HG03066 (cell line): ENCODE measurements around the gene FBXW9.
"Not testable (repeated sequence)": the region's sequence is repeated elsewhere in the genome, so short reads cannot be mapped to it uniquely, and the experiment has no call there.

Source experiments
- ATAC-seq: cut with Tn5 transposase; IDR thresholded peaks from one replicate; pipeline ENCODE4 v1.9.1; 2021; ENCODE audit warnings: low read depth; ENCODE audit not compliant: unreplicated experiment

FBXW9 gene

DNA sequence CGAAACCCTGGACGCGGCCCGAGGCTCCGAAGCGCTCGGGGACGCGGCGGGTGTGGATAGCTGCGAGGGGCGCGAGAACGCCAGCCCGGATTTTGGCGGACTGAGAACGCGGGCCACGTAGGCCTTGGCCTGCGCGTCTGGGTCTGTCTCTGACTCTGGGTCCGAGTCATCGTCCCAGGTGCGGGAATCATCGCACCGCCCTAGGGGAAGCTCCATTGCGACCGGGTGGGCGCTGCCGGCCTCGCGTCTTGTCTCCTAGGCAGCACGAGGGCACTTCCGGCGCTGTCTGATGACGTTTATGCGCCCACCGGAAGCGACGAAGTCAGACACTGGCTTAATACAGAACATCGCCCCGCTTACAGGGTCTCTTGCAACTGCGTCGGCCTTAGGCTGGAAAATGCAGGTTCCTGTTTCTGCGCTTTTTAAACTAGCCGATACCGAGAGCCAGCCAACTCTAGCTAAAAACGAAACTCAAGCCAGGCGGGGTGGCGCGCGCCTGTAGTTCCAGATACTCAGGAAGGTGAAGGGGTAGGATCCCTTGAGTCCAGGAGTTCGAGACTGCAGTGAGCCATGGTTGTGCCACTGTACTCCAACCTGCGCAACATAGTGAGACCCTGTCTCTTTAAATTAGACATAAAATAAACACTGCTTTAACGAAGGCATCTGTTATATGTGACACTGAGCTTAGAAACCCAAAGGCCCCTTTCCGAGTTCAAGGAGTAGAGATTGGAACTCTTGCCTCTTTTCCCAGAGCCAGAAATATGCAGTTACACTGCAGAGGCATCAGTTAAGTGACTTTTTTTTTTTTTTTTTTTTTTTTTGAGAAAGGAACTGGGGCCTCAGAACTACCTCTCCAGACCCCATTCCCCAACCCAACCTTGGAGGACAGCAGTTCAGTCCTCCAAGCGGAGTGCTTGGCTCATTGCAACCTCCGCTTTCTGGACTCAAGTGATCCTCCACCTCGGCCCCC, at the start of gene FBXW9:
Gene FBXW9 (minus strand): TSS at position 266 of the 970 bp plus-strand sequence. CDS start 50 bp downstream, at position 216.
- peak; percentile 87 for ATAC-seq

GRCh38 chr19:12745166-12745897, 48.9 kb upstream of the FBXW9 start:
- no peak for ATAC-seq

DNA sequence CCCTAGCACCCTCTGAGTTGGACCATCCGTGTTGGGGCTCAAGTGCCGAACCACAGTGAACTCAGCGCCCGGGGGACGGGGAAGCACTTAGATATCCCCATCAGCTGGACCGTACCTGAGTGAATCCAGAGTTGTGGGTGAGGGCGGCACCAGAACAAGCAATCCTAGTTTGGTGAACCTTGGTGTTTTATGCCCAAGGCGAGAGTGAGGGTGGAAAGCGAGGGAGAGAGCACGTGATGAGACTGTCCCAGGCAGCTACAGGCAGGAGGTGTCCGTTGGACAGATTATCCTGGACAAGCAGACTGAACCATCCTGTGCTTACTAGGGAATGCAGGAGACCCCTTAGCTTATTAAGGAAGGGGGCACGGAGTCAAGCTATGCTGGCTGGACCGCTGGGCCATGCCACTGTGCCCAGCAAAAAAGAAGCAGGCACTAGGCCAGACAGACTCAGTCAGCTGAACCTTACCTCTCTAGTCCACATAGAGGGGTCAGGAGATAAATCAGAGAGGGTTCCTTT, 41.5 kb upstream of the FBXW9 start:
- no peak for ATAC-seq

DNA sequence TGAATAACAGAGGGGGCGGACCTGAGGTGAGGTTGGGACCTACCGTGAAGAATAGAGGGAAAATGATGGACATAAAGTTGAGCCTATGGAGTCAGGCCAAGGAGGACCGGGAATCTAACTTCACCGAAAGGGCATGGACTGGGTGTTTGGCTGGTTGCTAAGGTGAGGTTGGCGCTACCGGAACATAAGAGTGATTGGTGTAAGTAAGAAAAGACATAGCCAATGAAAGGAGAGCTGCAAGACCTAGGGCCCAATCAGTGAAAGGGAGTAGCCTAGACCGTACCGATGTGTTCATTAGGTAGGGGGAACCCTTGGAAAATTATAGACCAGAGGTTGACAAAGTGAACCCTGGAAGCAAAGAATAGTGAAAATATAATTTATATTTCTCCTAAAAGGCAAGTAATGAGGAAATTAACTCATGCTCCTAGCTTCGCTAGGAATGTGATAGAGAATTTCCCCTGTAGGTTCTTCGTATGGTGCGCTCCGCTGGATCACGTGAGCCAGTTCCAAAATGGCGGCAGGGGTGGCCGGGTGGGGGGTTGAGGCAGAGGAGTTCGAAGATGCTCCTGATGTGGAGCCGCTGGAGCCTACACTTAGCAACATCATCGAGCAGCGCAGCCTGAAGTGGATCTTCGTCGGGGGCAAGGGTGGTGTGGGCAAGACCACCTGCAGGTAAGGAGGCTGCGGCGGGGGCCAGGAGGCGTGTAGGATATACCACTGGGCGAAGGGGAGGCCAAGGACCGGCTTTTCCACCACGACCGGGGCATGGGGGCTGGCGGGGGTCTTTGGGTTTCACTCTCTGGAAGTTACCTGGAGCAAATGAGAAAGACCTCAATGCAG, 40.8 kb upstream of the FBXW9 start, which contains the start of gene GET3:
Gene GET3 (plus strand): TSS at position 503 of the 840 bp plus-strand sequence. CDS start 9 bp downstream, at position 512.
- ATAC-seq, result peak; percentile 77

DNA sequence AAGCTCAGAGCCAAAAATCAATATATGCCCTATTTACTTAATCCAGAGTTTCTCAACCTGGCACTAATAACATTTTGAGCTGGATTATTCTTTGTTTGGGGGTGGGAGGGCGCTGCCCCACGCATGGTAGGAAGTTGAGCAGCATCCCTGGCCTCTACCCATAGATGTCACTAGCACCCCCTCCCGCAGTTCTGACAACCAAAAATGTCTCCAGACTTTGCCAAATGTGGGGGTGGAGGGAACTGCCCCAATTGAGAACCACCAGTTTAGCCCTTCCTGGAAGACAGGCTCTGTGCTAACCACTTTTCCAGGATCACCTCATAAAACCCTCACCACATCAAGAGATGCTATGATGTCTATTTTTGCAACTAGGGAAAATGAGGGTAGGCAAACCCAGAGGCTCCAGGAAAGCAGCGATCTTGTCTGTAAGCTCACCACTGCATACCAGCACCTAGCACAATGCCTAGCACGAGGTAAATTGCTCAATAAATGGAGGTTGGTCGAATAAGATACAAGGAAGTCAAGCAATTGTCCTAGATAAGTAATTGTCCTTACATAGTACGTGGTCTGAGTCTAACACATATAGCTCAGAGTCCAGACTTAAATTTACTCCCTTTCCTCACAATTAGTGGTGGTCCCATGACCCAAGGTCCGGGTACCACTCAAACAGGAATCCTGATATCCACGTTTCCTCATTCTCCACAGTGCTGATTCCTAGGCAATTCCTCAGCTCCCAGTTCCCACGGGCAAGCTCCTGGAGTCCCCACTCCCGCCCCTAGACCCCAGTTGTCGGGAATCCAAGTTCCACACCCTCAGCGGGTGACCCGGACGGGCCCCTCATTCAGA, 37.2 kb upstream of the FBXW9 start:
- ATAC-seq, result no peak

DNA sequence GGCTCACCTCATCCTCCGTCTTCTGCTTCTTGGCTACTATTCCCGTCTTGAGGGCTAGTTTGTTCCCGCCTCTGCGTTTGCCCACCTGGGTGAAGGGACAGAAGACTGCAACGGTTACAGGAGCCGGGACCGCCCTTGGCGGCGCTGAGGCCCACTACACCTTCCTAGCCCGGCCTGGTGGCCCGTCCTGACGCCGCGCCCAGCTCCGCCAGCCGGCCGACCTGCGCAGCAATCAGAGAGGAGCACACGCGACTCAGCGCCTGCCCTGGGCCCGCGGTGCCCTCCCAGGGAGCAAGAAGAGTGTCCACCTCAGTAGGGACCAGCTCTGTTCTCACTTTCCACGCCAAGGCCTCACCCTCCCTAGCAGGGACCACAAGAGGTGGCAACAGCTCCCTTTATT, 34.9 kb upstream of the FBXW9 start:
- no peak for ATAC-seq

- no peak for ATAC-seq
Observed at GRCh38 chr19:12730064-12730463, 33.6 kb upstream of the FBXW9 start.

DNA sequence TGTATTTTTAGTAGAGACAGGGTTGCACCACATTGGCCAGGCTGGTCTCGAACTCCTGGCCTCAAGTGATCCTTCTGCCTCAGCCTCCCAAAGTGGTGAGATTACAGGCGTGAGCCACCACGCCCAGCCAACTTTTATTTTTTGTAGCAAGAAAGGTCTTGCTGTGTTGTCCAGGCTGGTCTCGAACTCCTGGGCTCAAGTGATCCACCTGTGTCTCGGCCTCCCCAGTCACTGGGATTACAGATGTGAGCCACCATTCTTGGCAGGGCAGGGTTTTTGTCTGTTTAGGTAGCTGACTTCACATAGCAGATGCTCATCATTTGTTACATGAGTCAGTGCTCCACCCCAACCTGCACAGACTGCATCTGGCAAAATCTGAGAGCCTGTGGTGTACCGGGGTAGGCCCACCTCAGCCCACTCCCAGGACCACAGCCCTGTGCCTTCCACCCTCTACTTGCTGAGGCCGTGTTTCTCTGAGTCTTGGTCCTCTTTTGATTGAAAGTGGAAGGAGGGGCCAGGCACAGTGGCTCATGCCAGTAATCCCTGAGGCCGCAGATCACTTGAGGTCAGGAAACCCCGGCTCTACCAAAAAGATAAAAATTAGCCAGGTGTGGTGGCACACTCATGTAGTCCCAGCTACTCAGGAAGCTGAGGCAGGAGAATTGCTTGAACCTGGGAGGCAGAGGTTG, 31.5 kb upstream of the FBXW9 start:
- ATAC-seq, result no peak

DNA sequence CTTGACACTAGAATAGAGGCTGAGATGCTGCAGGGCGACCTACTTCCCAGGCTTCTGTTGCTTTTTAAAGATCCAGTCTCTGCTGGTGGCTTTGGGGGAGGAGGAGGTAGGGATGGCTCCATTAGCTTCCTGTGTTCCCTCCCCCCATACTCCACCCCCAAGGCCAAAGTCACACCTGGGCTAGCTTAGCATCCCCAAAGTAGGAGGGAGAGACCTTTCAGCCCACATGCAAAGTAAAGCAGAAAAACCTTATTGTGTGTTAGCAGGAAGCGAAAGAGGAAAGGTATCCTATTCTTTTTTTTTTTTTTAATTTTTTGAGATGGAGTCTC, 30.5 kb upstream of the FBXW9 start:
- ATAC-seq, result no peak

DNA sequence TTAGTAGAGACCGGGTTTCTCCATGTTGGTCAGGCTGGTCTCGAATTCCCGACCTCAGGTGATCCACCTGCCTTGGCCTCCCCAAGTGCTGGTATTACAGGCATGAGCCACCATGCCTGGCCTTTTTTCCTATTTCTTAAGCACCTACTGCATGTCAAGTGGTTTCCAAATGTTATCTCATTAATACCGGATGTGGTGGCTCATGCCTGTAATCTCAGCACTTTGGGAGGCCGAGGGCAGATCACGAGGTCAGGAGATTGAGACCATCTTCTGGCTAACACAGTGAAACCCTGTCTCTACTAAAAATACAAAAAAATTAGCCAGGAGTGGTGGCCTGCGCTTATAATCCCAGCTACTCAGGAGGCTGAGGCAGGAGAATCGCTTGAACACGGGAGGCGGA, 29.2 kb upstream of the FBXW9 start:
- ATAC-seq, result not testable (repeated sequence)

- no peak for ATAC-seq
Observed at GRCh38 chr19:12723641-12724426, 27.4 kb upstream of the FBXW9 start, which contains the start of gene TNPO2. TNPO2 (minus strand) TSS chr19:12723932; CDS start chr19:12720977, 2,955 bp downstream.

DNA sequence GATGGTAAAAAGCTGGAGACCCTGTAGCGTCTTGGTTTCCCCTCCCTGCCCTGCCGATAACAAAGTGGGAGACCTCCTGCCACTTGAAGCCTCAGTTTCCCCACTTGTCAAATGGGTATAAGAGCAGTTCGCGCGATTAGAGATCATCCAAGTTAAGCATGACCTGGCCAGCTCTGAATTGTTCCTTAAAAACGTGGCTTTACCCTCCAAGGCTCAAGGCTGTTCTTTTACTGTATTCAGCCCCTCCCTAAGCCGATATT, 26.9 kb upstream of the FBXW9 start:
- ATAC-seq, result no peak

DNA sequence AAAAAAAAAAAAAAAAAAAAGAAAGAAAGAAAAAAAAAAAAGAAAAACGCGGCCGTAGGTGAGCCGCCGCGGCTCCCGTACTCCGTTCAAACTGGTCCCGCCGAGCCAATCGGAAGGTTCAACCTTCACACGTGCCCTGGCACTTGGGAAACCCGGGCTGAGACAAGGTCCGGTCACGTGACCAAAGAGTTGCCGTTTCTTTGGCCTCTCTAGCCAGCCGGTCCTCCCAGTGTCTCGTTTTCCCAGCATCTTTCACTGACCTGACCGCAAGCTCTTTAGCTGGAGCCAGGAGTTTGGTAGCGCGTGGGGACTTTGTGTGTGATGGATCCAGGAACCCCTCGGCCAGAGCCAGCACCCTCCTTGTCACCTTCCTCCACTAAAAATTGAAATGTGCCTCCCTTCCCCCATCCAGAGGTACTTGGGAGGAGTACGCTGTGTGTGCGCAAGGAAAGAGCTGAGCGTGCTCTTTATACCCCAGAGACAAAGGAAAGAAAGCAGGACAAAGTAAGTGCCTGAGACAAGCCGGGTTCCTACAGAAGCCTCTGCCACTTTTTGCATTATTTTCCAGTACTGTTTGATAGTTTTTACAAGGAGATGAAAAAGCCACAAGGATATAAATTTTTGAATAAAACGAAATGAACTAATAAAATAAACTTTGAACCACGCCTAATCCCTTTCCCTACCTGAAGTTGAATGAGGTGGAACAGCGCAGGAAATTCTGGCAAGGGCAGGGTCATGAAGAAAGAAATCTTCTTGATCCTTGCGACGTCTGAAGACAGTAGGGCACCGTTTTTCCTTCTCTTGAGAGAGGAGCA, 26.3 kb upstream of the FBXW9 start:
- peak; percentile 69 for ATAC-seq

GRCh38 chr19:12721656-12722565, 25.5 kb upstream of the FBXW9 start:
- ATAC-seq, result peak; percentile 15

- no peak for ATAC-seq
Observed at GRCh38 chr19:12720851-12721655, 24.6 kb upstream of the FBXW9 start.

DNA sequence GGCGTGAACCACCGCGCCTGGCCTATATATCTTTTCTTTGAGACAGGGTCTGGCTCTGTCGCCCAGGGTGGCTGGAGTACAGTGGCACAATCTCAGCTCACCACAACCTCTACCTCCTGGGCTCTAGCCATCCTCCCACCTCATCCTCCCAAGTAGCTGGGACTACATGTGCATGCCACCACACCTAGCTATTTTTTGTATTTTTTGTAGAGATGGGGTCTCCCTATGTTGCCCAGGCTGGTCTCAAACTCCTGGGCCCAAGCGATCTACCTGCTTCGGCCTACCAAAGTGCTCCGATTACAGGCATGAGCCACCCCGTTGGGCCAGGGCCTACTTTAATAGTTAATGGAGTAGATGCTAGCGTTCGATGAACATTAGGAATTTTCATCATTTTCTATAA, 23.9 kb upstream of the FBXW9 start:
- ATAC-seq, result no peak
